ENCODE results near the gene NME4.
"Not testable (repeated sequence)": the region's sequence is repeated elsewhere in the genome, so short reads cannot be mapped to it uniquely, and the experiment has no call there.

The NME4 gene

GRCh38 chr16:398561-399339 is 1.8 kb downstream of the NME4 start:
- no peak for DNase-seq (ENCODE audit: low read depth)

GRCh38 chr16:399340-400019 is 2.5 kb downstream of the NME4 start:
- DNase-seq (ENCODE audit: low read depth) = no peak

DNA sequence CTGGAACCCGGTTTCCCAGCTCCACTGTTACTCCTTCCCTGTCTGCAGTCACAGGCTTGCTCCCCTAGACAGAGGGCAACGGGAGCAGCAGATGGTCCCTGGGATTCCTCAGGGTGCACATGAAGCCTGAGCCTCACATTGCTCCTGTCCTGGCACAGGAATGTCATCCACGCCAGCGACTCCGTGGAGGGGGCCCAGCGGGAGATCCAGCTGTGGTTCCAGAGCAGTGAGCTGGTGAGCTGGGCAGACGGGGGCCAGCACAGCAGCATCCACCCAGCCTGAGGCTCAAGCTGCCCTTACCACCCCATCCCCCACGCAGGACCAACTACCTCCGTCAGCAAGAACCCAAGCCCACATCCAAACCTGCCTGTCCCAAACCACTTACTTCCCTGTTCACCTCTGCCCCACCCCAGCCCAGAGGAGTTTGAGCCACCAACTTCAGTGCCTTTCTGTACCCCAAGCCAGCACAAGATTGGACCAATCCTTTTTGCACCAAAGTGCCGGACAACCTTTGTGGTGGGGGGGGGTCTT is 3.1 kb downstream of the NME4 start:
- no peak for DNase-seq (ENCODE audit: low read depth)

GRCh38 chr16:401468-402348 is 4.7 kb downstream of the NME4 start, which contains the start of gene DECR2:
TSS of gene DECR2 (plus strand) at chr16:401885. CDS start at chr16:401964, 79 bp downstream.
- peak; percentile 89 for DNase-seq (ENCODE audit: low read depth)

DNA sequence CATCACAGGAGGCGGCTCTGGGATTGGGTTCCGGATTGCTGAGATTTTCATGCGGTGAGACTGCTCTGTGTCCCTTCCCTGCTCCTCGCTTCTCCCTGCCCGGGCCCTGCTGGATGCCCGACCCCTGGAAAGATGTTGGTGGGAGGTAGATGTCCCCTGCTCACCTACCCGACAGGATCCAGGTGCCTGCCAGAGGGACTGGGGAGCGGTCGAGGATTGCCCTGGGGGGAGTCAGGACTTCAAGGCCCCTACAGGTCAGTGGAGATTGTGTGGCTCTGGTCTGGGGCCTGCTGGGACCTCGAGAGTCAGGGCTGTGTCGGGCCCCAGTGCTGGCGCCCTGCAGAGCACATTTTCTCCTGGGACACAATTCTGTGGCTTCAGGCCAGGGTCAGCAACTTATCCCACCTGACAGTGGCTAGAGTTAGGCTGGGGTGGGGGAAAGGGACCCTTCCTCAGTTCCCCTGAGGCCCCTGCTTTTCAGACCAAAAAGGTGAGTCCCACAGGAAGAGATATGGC is 8.0 kb downstream of the NME4 start:
- no peak for DNase-seq (ENCODE audit: low read depth)

- no peak for DNase-seq (ENCODE audit: low read depth)
Measured at GRCh38 chr16:405548-406506, 8.8 kb downstream of the NME4 start.

GRCh38 chr16:407253-407652 is 10.3 kb downstream of the NME4 start:
- DNase-seq (ENCODE audit: low read depth) = no peak

GRCh38 chr16:410516-411178 is 13.6 kb downstream of the NME4 start:
- DNase-seq (ENCODE audit: low read depth) = no peak

- no peak for DNase-seq (ENCODE audit: low read depth)
Measured at GRCh38 chr16:411576-412265, 14.7 kb downstream of the NME4 start.

DNA sequence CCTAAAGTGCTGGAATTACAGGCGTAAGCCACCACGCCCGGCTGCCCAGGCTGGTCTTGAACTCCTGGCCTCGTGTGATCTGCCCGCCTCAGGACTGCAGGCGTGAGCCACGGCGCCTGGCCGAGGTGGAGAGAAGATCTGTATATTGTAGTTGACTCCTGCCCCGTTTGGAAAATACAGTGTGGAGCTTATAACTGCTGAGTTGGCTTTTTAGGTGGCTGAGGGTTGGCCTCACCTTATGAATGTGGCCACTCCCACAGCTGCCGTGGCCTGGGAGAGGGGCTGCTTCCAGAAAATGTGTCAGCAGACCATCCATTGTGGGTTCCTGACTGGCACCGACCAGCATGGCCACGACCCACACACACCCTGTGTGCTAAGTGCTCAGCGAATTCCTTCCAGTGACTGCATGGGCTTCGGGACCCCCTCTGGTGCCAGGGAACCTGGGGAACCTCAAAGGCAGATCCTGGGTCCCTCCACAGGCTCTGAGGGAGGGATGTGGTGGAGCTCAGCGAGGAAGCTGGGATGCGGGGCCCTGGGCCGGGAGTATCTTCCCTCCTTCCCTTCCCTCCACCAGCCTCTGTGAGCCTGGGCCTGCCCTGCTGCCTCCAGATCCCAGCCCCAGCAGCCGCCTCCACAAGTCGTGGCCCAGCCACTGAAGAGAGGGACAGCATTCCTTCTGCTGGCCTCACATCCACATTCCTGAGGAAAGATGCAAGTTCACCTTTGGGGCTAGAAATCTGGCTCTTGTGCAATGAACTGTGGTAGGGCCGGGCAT is 17.6 kb downstream of the NME4 start:
- DNase-seq (ENCODE audit: low read depth) = peak; percentile 46

DNA sequence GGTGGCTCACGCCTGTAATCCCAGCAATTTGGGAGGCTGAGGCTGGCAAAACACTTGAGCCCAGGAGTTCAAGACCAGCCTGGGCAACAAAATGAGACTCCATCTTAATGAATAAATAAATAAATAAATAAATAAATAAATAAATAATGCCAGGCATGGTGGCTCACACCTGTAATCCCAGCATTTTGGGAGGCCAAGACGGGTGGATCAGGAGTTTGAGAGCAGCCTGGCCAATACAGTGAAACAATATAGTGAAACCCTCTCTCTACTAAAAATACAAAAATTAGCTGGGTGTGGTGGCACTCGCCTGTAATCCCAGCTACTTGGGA is 18.1 kb downstream of the NME4 start:
- not testable (repeated sequence) for DNase-seq (ENCODE audit: low read depth)

DNA sequence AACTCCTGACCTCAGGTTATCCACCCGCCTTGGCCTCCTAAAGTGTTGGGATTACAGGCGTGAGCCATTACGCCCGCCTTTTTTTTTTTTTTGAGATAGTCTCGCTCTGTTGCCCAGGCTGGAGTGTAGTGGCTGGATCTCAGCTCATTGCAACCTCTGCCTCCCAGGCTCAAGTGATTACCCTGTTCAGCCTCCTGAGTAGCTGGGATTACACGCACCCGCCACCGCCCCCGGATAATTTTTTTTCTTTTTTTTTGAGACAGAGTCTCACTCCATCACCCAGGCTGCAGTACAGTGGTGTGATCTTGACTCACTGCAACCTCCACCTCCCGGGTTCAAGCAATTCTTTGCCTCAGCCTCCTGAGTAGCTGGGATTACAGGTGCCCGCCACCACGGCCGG is 25.2 kb downstream of the NME4 start:
- DNase-seq (ENCODE audit: low read depth) = not testable (repeated sequence)

DNA sequence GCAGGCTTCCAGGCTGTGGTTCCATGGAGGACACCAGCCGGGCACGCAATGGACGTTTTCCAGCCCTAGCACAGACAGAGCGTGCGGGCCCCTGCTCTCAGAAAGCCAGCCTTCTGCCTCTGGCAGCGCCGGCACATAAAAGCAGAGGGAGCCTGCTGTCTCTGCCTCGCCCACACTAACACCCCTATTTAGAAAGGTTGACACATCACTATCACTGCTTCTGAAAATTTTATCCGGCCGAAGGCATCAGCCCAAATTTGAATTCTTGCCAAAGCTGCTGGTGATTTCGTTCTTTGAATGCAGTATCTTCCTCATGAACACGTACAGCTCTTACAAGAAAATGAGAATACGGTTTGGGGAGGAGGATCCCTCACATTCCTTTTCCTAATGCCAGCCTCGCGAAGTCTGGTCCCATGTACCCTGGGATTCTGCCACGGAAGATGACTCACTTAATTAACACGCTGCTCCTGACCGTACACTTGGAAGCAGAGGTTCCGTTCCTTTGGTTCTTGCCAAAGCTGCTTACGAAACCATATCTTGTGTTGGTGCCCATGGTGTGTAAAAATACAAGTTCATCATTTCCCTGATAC is 27.1 kb downstream of the NME4 start:
- peak; percentile 99 for DNase-seq (ENCODE audit: low read depth)

DNA sequence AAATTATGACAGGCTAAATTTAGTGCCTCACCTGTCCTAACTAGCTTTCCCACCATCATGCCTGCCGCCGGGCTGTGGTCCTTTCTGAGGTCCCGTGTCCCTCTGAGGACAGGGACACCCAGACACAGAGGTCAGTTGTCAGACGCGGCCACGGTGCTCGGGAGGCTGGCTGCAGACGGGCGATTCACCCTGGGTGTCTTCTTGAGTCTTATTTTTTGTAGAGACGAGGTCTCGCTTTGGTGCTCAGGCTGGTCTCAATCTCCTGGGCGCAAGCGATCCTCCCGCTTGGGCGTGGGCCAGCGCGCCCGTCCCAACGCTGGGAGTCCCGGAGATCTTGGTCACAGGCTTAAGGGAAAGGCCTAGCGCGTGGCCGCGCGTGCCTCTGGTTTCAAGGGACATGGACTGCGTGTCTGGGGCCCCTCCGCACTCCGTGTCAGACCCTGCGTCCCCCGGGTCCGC is 27.7 kb downstream of the NME4 start:
- DNase-seq (ENCODE audit: low read depth) = no peak

- DNase-seq (ENCODE audit: low read depth) = peak; percentile 82
Measured at GRCh38 chr16:425082-425718, 28.2 kb downstream of the NME4 start, which contains the start of gene RAB11FIP3. TSS of gene RAB11FIP3 (plus strand) at chr16:425649. CDS start at chr16:426007, 358 bp downstream.

GRCh38 chr16:425740-426114 is 28.7 kb downstream of the NME4 start:
- no peak for DNase-seq (ENCODE audit: low read depth)

DNA sequence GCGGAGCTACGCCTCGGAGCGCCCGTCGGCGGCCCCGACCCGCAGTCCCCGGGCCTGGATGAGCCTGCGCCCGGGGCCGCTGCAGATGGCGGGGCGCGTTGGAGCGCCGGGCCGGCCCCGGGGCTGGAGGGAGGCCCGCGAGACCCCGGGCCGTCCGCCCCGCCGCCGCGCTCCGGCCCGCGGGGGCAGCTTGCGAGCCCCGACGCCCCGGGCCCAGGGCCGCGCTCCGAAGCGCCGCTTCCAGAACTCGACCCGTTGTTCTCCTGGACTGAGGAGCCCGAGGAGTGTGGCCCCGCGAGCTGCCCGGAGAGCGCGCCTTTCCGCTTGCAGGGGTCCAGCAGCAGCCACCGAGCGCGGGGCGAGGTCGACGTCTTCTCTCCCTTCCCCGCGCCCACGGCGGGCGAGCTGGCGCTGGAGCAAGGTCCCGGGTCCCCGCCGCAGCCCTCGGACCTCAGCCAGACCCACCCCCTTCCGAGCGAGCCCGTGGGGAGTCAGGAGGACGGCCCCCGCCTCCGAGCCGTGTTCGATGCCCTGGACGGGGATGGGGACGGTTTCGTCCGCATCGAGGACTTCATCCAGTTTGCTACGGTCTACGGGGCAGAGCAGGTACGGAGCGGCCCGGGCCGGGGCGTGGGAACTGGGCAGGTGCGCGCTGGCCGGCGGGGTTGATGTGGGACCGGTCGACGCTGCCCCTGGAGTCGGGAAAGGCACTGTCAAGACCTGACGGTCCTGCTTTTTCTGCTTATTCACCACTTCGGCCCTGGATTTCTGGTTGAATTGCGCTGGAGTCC is 29.3 kb downstream of the NME4 start:
- peak; percentile 15 for DNase-seq (ENCODE audit: low read depth)

Measured in EH (cell line).